DOHH2 (cell line): ENCODE measurements around the gene CD34.

Source experiments
- CTCF ChIP-seq: fragments of 200-600 bp; sonication (generic); IDR thresholded peaks from one replicate; pipeline ENCODE4 v1.5.1; 2014; ENCODE audit warnings: antibody characterized with exemption, mild to moderate bottlenecking, low read depth, low read length; ENCODE audit not compliant: poor library complexity, severe bottlenecking
- EZH2phosphoT487 ChIP-seq: fragments of 200-600 bp; sonication (generic); IDR thresholded peaks from 2 replicates; pipeline ENCODE4 v1.6.1; 2017; ENCODE audit warnings: borderline replicate concordance, mild to moderate bottlenecking, antibody characterized with exemption, low read length, moderate library complexity, mixed read lengths

GRCh38 chr1:207854001-207854400 is 56.9 kb downstream of the CD34 start:
- TF ChIP-seq CTCF (no peak), EZH2phosphoT487 (no peak)
